ENCODE data around the gene PTPRT. TPM values are rescaled to one million over a fixed set of nuclear protein-coding genes. Genes with fewer than 3 reads are reported as not detected.

The PTPRT gene
- total RNA-seq, 1 experiment from 2014 or later = 0.13 TPM

GRCh38 chr20:42862446-42862845, 327.3 kb downstream of the PTPRT start:
- Histone ChIP-seq H3K23me2 (ENCODE audit: insufficient read length, low read depth, low read length, poor library complexity, severe bottlenecking) (no peaks in the 10 kb centered on the region), H4K20me1 (ENCODE audit: control insufficient read depth, insufficient read depth, insufficient read length) (no peaks in the 10 kb centered on the region)
- TF ChIP-seq CTCF (conservative IDR thresholded peaks at IDR 0.05) = no peak

More at GRCh38 chr20:42862446-42862845, 327.3 kb downstream of the PTPRT start:
- Histone ChIP-seq H4K5ac (ENCODE audit: insufficient read length, low read depth, low read length) (no peak overlapping the region), H4K8ac (replicated peaks; ENCODE audit: insufficient read length, low read depth, low read length) (no peak overlapping the region), H3K23ac (ENCODE audit: insufficient read length, low read depth, low read length) (no peak overlapping the region), H2BK20ac (ENCODE audit: low read depth, low read length, poor library complexity, severe bottlenecking) (no peak overlapping the region), H3K4me2 (ENCODE audit: insufficient read depth, insufficient read length, low read length) (no peak overlapping the region), H3K18ac (ENCODE audit: insufficient read length, low read depth, low read length) (no peak overlapping the region), H3K79me1 (ENCODE audit: insufficient read depth, low read depth, low read length, poor library complexity, severe bottlenecking) (no peaks in the 10 kb centered on the region), H3K4ac (ENCODE audit: low read depth, low read length) (no peak overlapping the region), H3K9ac (ENCODE audit: extremely low read depth, insufficient read length, low read length) (no peak overlapping the region), H3K27me3 (ENCODE audit: insufficient read depth, low read length) (no peaks in the 10 kb centered on the region), H3K9me3 (ENCODE audit: control insufficient read depth, low read depth, low read length) (no peaks in the 10 kb centered on the region), H2AK5ac (ENCODE audit: insufficient read length, low read length) (no peak overlapping the region), H2BK15ac (ENCODE audit: low read depth, low read length) (no peak overlapping the region), H2BK120ac (ENCODE audit: low read depth, low read length, poor library complexity, severe bottlenecking) (no peak overlapping the region), H2BK5ac (ENCODE audit: insufficient read length, low read length) (no peak overlapping the region), H3K4me1 (ENCODE audit: insufficient read depth, low read length) (no peaks in the 10 kb centered on the region), H2BK12ac (ENCODE audit: insufficient read length, low read depth, low read length) (no peak overlapping the region), H3K79me2 (ENCODE audit: insufficient read depth, low read length) (no peaks in the 10 kb centered on the region), H4K91ac (ENCODE audit: insufficient read length, low read depth, low read length) (no peak overlapping the region), H3K27ac (ENCODE audit: insufficient read length, low read depth, low read length) (no peak overlapping the region), H3T11ph (ENCODE audit: low read length) (no peak overlapping the region), H3K14ac (ENCODE audit: insufficient read depth, low read length) (no peak overlapping the region), H3K56ac (ENCODE audit: insufficient read length, low read depth, low read length) (no peak overlapping the region), H2AFZ (ENCODE audit: low read length) (no peak overlapping the region)
- Mint-ChIP-seq H3K4me1 (peaks cover 10 to 11% of the 10 kb centered on the region in 2 experiments), H3K27me3 (ENCODE audit: low read depth) (no peaks in the 10 kb centered on the region; the same call in none of the 2 replicates), H3K36me3 (ENCODE audit: insufficient read depth in 1 of 3, low read depth in 3 of 3) (no peaks in the 10 kb centered on the region), H3K9me3 (no peaks in the 10 kb centered on the region), H3K4me3 (no peak overlapping the region), H3K27ac (no peak overlapping the region)
- no CpG with 5 or more reads among the region's 5 CpGs for whole genome bisulfite sequencing (ENCODE audit: extremely low coverage, insufficient read length, low lambda C conversion rate)
- DNase-seq = no peak
